ENCODE measurements around the gene MED14. TPM values are rescaled to one million over a fixed set of nuclear protein-coding genes. Genes with fewer than 3 reads are reported as not detected.
"Not testable (repeated sequence)": the region's sequence is repeated elsewhere in the genome, so short reads cannot be mapped to it uniquely, and the experiment has no call there.

The MED14 gene
- total RNA-seq, 2 experiments from 2014 or later: 40.3 to 51.4 TPM

DNA sequence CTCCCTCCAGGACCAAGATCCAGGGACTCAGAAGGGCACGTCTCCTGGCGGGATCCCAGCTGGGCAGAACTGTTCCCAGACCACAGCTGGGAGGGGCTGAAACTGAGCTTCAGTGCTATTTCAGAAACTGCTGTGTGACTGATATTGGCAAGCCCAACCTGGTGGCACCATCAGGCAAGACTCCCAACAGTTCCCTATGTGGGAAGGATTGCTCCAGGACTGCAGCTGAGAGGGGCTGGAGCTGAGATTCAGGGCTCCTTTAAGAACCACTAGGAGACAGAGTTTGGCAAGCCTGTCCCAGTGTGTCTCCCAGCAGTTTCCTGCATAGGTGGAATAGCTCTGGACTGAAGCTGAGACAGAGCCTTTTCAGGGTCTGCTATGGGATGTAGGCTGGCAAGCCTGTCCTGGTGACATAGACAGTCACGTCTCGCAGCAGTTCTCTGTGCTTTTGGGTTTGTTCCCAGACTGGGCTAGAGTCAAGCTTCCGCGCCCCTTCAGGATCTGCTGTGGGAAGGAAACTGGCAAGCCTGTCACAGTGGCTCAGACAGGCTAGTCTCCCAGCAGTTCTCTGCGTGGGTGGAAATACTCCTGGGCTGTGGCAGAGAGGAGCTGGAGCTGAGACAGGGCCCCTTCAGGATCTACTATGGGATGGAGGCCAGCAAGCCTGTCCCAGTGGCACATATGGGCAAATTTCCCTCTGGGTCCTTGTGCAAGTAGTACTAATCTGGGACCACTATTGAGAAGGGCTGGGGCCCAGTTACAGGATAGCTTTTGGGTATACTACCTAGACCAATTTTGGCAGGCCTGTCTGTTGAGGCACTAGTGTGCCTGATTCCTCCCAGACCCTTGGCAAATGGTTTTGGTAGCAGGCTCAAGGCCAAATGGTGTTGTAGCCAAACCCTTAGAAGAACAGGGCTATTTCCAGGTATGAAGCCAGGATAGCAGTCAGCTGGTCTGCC lies 20.2 kb upstream of the MED14 start:
- Mint-ChIP-seq H3K9me3 (peaks cover 5% of the 10 kb centered on the region), H3K27ac (no peak overlapping the region), H3K4me3 (no peak overlapping the region), H3K36me3 (peaks cover 4% of the 10 kb centered on the region), H3K27me3 (peaks cover 2% of the 10 kb centered on the region), H3K4me1 (no peaks in the 10 kb centered on the region)
- POLR2A ChIA-PET: no interaction called here
- no peak for ATAC-seq (ENCODE audit: low read depth)
- no peak for DNase-seq

DNA sequence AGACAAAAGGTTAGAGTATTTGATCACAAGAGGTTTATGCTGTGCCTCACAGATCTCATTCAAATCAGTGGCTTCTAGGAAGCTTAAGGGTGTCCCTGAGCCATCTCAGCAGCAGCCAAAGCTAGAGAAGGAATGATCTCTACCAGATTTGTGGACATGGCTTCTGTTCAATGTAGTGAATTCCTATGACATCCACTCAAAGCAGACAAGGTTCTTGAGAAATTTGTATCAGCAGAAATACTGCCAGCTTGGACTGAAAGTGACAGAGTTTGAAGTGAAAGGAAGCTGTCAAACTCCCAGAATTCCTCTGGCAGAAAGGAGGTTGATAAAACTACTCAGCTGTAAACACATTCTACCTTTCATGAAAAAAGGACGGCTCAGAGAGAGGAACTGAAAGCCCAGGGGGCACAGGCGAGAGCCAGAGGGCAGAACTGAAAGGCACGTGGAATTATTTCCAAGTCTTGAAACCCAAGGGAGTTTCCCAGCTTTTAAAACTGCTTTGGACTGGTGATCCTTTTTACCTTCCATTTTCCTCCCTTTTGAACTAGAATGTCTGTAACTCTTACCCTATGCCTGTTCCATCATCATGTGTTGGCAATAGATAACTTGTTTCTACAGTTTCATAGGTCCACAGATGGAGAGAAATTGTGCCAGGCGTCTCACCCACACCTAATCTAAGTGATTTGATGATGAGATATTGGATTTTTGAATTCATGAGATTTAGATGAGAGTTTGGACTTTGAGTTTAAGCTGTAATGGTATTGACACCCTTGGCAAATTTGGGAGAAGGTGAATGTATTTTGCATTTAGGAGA lies 14.5 kb upstream of the MED14 start:
- ATAC-seq (ENCODE audit: low read depth): no peak
- Mint-ChIP-seq H3K27me3 (peaks cover 2% of the 10 kb centered on the region), H3K27ac (no peak overlapping the region), H3K4me3 (no peak overlapping the region), H3K9me3 (peaks cover 5% of the 10 kb centered on the region), H3K36me3 (peaks cover 4% of the 10 kb centered on the region), H3K4me1 (peaks cover 10% of the 10 kb centered on the region)
- DNase-seq: no peak
- POLR2A ChIA-PET: interaction anchor here (1.2 kb wide), 1 partner anchor 15 kb away, joined by 6 read pairs; the partner anchor contains the start of gene MED14

DNA sequence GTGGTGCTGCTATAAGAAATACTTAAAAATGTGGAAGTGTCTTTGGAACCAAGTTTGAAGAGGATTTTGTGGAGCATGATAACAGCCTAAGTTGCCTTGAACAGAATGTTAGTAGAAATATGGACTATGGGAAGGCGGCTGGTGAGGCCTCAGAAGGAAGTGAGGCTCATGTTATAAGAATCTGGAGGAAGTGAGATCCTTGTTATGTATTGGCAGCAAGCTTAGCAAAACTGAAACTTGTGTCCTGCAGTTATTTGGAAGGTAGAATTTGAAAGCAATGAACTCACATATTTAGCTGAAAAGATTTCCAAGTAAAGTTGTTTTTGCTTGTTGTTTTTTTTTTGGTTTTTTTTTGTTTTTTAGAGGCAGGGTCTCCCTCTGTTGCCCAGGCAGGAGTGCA lies 13.6 kb upstream of the MED14 start:
- Mint-ChIP-seq H3K4me3 (no peak overlapping the region), H3K27me3 (no peaks in the 10 kb centered on the region), H3K9me3 (peaks cover 3% of the 10 kb centered on the region), H3K36me3 (peaks cover 4% of the 10 kb centered on the region), H3K27ac (peak overlapping the region; percentile 63), H3K4me1 (peaks cover 10% of the 10 kb centered on the region)
- POLR2A ChIA-PET: no interaction called here
- ATAC-seq (ENCODE audit: low read depth): no peak
- DNase-seq: no peak

DNA sequence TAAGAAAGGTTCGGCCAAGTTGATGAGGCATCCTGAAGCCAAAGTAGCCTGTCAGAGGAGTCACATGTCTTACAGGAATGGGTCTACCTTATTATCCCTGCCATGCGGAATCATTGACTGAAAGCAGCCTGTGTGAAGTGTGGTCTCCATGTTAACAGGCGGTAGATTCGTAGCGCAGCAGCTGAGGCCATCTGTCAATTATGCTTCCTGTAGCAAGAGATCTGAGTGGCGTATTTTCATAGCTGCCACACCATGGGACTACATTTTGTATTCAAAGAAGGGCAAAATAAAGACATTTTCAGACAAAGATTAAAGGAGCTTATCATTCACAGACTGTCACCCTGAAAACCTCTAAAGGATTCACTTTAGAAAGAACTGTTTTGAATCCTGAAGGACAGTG lies 11.2 kb upstream of the MED14 start:
- Mint-ChIP-seq H3K36me3 (no peaks in the 10 kb centered on the region), H3K27me3 (no peaks in the 10 kb centered on the region), H3K27ac (no peak overlapping the region), H3K4me1 (peaks cover 10% of the 10 kb centered on the region), H3K4me3 (no peak overlapping the region), H3K9me3 (no peaks in the 10 kb centered on the region)
- no peak for ATAC-seq (ENCODE audit: low read depth)
- no peak for DNase-seq
- POLR2A ChIA-PET: no interaction called here

DNA sequence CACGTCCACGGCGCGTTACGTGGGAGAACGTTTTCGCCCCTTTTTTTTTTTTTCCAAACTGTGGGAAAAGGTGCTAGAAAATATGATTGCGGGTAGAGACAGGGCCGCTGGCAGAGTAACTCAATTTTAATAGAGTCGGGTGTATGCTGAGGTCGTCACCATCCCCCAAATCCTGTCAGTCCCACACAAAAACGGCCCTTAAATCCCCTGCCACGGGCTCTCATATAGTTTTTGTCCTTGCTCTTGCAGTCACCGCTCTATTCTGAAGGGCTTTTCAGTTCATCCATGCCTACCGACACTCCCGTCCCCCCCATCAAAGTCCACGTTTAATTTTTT lies 796 bp upstream of the MED14 start:
- Mint-ChIP-seq H3K27me3 (no peaks in the 10 kb centered on the region), H3K4me3 (peak overlapping the region; percentile 94), H3K36me3 (peaks cover 8% of the 10 kb centered on the region), H3K9me3 (no peaks in the 10 kb centered on the region), H3K4me1 (peaks cover 19% of the 10 kb centered on the region), H3K27ac (peak overlapping the region; percentile 97)
- POLR2A ChIA-PET: interaction anchor here (1.4 to 1.9 kb wide), 3 partner anchors 12 to 85 kb away, joined by 3 to 6 read pairs (median 5); no protein-coding TSS in a partner anchor
- DNase-seq (no peak), ATAC-seq (ENCODE audit: low read depth) (no peak)

DNA sequence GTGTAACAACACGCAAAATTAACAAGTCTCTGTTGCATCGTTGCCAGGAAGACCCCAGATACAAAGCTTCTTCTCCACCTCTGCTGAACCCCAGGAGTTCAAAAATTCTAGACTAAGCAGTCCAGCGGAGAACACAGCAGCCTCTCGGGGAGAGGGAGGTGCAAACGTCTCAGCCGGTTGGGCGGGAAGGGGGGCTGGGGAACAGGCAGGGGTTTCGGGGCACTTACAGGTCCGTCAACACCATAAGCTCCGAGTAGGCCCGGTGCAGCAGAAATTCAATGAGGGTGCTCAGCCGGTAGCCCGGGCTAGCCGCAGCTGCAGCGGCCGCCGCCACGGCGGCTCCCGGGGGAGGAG lies 394 bp downstream of the MED14 start:
- Mint-ChIP-seq H3K27me3 (no peaks in the 10 kb centered on the region), H3K9me3 (no peaks in the 10 kb centered on the region), H3K27ac (peak overlapping the region; percentile 83), H3K36me3 (peaks cover 8% of the 10 kb centered on the region), H3K4me3 (peak overlapping the region; percentile 89), H3K4me1 (peaks cover 25% of the 10 kb centered on the region)
- DNase-seq (no peak), ATAC-seq (ENCODE audit: low read depth) (peak; percentile 12)
- POLR2A ChIA-PET: interaction anchor here (0.9 to 1.9 kb wide), 5 partner anchors 11 to 599 kb away, joined by 3 to 14 read pairs (median 5); partner anchors contain the start of genes DDX3X and USP9X

DNA sequence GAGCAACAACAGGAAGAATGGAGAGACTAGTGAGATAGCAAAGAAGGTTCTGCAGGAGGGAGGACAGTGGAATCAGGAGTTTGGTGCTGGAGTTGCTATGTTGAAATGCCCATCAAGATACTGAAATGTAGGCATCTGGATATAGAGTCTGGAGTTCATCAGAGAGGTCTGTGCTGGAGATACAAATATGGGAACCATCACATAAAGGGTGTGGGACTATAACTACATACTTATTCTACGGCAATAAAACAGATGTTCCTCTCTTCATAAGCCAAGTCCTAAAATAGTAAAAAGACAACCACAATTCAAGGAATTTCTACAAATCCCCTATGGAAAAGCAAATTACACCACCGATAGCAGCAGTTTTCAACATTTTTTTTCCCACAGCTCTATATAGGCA lies 1.6 kb downstream of the MED14 start:
- DNase-seq: no peak
- H3K36me3 Mint-ChIP-seq: peaks cover 12% of the 10 kb centered on the region
- peak overlapping the region; percentile 89 for H3K4me3 Mint-ChIP-seq
- H3K27me3 Mint-ChIP-seq: no peaks in the 10 kb centered on the region
- peak overlapping the region; percentile 58 for H3K27ac Mint-ChIP-seq
- H3K9me3 Mint-ChIP-seq: no peaks in the 10 kb centered on the region
- ATAC-seq (ENCODE audit: low read depth): no peak
- peaks cover 30% of the 10 kb centered on the region for H3K4me1 Mint-ChIP-seq
- POLR2A ChIA-PET: no interaction called here

DNA sequence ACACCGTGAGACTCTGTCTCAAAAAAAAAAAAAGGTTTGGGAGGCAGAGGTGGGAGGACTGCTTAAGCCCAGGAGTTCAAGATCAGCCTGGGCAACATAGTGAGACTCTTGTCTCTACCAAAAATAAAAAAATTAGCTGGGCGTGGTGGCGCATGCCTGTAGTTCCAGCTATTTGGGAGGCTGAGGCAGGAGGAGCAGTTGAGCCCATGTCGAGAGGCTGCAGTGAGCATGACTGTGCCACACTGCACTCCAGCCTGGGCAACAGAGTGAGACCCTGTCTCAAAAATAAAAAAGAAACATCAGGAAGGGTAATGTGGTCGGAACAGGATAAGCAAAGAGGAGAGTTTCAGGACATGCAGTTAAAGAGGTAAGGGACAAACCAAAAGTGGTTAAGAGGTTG lies 2.8 kb downstream of the MED14 start:
- H3K36me3 Mint-ChIP-seq: peaks cover 21% of the 10 kb centered on the region
- POLR2A ChIA-PET: interaction anchor here (1.2 kb wide), 1 partner anchor 86 kb away, joined by 3 read pairs; no protein-coding TSS in a partner anchor
- not testable (repeated sequence) for ATAC-seq (ENCODE audit: low read depth); DNase-seq; H3K9me3 Mint-ChIP-seq; H3K27me3 Mint-ChIP-seq
- peaks cover 36% of the 10 kb centered on the region for H3K4me1 Mint-ChIP-seq
- peak overlapping the region; percentile 72 for H3K27ac Mint-ChIP-seq
- H3K4me3 Mint-ChIP-seq: peak overlapping the region; percentile 36

DNA sequence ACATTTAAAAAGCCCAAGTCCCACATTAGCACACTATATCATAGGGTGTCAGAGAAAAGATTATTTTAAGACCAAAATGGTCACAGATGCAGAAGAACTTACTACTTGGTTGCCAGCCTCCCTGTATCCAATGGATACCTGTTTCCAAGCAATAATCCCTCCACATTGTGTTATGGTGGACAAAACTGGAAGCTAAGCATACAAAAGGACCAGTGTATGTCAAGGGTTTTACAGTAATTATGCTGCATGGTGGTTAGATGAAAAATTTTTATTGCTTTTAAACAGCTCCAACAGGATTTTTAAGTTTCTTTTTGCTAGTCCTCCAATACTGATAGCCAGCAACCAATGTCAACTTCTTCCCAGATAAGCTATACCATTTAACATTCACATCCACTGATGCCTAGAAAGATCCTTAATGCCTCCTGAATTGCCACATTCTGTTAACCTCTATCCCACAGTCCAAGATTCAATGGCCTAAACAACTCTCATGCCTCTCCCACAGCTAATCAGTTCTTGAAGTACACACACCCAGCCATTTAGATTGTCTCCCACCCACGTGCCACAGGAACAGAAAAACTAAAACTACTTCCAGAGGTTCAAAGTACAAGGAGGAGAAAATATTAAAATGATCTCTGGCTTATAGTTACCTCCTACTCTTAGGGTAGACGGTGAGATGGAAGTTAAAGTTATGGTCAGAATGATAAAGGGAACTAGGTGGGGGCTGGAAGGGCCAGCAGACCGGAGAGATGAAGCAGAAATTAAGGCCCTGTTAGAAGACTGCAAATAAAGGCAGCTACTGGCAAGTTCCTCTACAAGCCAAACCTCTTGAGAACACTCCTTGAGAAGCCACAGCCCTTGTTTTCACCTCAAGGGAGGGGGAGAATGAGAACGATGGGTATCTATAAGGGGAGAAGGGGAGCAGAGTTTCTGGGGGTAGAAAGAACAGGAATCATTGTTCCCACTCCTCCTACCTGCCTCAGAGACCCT lies 5.5 kb downstream of the MED14 start:
- ATAC-seq (ENCODE audit: low read depth): no peak
- POLR2A ChIA-PET: no interaction called here
- peak overlapping the region; percentile 42 for H3K4me3 Mint-ChIP-seq
- H3K36me3 Mint-ChIP-seq: peaks cover 30% of the 10 kb centered on the region
- DNase-seq: no peak
- no peaks in the 10 kb centered on the region for H3K9me3 Mint-ChIP-seq
- H3K4me1 Mint-ChIP-seq: peaks cover 37% of the 10 kb centered on the region
- no peaks in the 10 kb centered on the region for H3K27me3 Mint-ChIP-seq
- no peak overlapping the region for H3K27ac Mint-ChIP-seq

DNA sequence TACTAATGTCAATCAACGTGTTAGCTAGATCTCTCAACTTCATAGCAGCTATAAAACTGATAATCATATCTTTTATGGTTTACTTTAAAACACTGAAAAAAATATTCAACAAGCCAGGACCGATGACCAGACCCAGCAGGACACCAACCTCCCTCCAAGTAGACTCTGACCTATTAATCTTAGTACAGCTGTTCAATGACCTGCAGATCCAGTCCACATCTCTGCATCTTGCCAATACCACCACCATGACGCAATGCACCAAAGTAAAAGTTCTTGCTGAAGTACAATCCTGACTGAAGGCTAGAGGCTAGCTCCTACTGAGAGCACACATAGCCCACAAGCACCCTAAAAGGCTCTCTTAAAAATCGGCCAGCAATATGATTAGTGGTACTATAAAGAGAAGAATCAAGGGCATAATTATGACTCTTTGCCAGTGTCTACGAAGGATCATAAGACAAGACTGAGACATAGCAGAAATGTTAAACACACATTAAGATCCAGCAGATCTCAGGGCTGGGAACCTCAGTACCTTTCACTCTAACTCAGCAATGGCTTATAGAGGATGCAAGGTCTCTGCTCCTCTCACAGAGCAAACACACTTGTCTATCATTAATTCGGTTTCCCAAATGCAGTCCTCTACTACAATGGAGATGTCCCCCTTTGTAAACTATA lies 7.6 kb downstream of the MED14 start:
- no peak overlapping the region for H3K27ac Mint-ChIP-seq
- no peaks in the 10 kb centered on the region for H3K9me3 Mint-ChIP-seq
- H3K27me3 Mint-ChIP-seq: no peaks in the 10 kb centered on the region
- DNase-seq (no peak), ATAC-seq (ENCODE audit: low read depth) (no peak)
- peaks cover 31% of the 10 kb centered on the region for H3K4me1 Mint-ChIP-seq
- POLR2A ChIA-PET: no interaction called here
- H3K4me3 Mint-ChIP-seq: no peak overlapping the region
- peaks cover 35% of the 10 kb centered on the region for H3K36me3 Mint-ChIP-seq

DNA sequence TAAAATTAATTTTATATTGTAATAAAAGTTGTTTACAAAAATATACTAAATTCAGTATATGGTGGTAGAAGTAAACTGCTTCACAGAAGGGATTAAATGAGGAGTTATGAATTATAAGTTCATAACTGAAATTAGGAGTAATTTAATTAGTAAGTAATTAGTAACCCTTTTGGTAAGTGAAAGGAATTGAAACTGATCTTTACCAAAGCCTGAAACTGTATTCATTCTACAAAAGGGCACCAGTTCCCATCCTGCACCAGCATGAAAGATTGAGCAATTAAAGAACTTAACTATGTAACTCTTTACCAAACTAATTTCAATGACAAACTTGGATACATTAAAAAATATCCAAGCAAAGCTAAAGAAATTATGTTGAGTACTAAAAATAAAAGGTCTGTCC lies 8.2 kb downstream of the MED14 start:
- H3K4me3 Mint-ChIP-seq: no peak overlapping the region
- H3K9me3 Mint-ChIP-seq: no peaks in the 10 kb centered on the region
- no peak for DNase-seq
- ATAC-seq (ENCODE audit: low read depth): no peak
- POLR2A ChIA-PET: no interaction called here
- peaks cover 32% of the 10 kb centered on the region for H3K4me1 Mint-ChIP-seq
- peaks cover 37% of the 10 kb centered on the region for H3K36me3 Mint-ChIP-seq
- H3K27me3 Mint-ChIP-seq: no peaks in the 10 kb centered on the region
- H3K27ac Mint-ChIP-seq: no peak overlapping the region

DNA sequence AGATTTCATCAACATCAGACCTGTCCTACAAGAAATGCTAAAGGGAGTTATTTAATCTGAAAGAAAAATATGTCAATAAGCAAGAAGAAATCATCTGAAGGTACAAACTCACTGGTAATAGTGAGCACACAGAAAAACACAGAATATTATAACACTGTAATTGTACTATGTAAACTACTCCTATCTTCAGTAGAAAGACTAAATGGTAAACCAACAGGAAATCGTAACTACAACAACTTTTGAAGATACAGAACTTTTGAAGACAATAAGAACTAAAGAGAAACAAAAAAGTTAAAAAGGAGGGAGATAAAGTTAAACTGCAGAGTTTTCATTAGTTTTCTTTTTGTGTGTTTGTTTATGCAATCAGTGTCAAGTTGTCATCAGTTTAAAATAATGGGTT lies 12.4 kb downstream of the MED14 start:
- Mint-ChIP-seq H3K36me3 (peaks cover 49% of the 10 kb centered on the region), H3K27ac (peak overlapping the region; percentile 9), H3K9me3 (no peaks in the 10 kb centered on the region), H3K4me1 (peaks cover 16% of the 10 kb centered on the region), H3K27me3 (no peaks in the 10 kb centered on the region), H3K4me3 (no peak overlapping the region)
- POLR2A ChIA-PET: no interaction called here
- ATAC-seq (ENCODE audit: low read depth) (no peak), DNase-seq (no peak)

Data from activated naive CD8-positive, alpha-beta T cell treated with anti-CD3 and anti-CD28 coated beads, Interleukin-2, amount 10 ng/mL, durations not matched to agents 7 days and 5 days (primary cell).